ENCODE data around the gene CIDEB.

- TF ChIP-seq POLR2A (IDR thresholded peaks at IDR 0.05) = peak in 1 of 2 donors; percentile 4
- TF ChIP-seq POLR2AphosphoS5 (IDR thresholded peaks at IDR 0.05) = no peak
These were observed 18.2 kb upstream of the CIDEB start for GRCh38 chr14:24325963-24326362.

Data from gastroesophageal sphincter (tissue), 2 donors.